GM18867 (cell line): ENCODE results near the gene ESF1.
A peak's percentile ranks its signal among the peaks of the same experiment; 100 is the strongest.

Experiments
- ATAC-seq: cut with Tn5 transposase; IDR thresholded peaks from one replicate; pipeline ENCODE4 v1.9.1; 2021; ENCODE audit warnings: mild to moderate bottlenecking, moderate library complexity; ENCODE audit not compliant: unreplicated experiment

Gene ESF1

GRCh38 chr20:13784893-13785715, at the start of gene ESF1, which contains the start of gene NDUFAF5:
TSS of gene ESF1 (minus strand) at chr20:13784919. CDS start at chr20:13783140, 1,779 bp downstream.
TSS of gene NDUFAF5 (plus strand) at chr20:13785028. CDS start at chr20:13785069, 41 bp downstream.
- peak; percentile 97 for ATAC-seq

- ATAC-seq = no peak
Observed at GRCh38 chr20:13831476-13831875, 46.8 kb upstream of the ESF1 start.

- no peak for ATAC-seq
Observed at GRCh38 chr20:13825465-13825864, 40.7 kb upstream of the ESF1 start.

- no peak for ATAC-seq
Observed at GRCh38 chr20:13824459-13824858, 39.7 kb upstream of the ESF1 start.

GRCh38 chr20:13822459-13822858, 37.7 kb upstream of the ESF1 start:
- no peak for ATAC-seq

- ATAC-seq = no peak
Observed at GRCh38 chr20:13821876-13822275, 37.2 kb upstream of the ESF1 start.

GRCh38 chr20:13819885-13820645, 35.3 kb upstream of the ESF1 start:
- ATAC-seq = peak; percentile 89

- no peak for ATAC-seq
Observed at GRCh38 chr20:13817342-13817741, 32.6 kb upstream of the ESF1 start.

GRCh38 chr20:13816757-13817156, 32.0 kb upstream of the ESF1 start:
- no peak for ATAC-seq

GRCh38 chr20:13814672-13815071, 30.0 kb upstream of the ESF1 start:
- no peak for ATAC-seq

- no peak for ATAC-seq
Observed at GRCh38 chr20:13813910-13814309, 29.2 kb upstream of the ESF1 start.

- ATAC-seq = no peak
Observed at GRCh38 chr20:13810446-13810845, 25.7 kb upstream of the ESF1 start.

GRCh38 chr20:13809855-13810254, 25.1 kb upstream of the ESF1 start:
- no peak for ATAC-seq

- ATAC-seq = no peak
Observed at GRCh38 chr20:13809373-13809772, 24.7 kb upstream of the ESF1 start.

- ATAC-seq = no peak
Observed at GRCh38 chr20:13800728-13801134, 16.0 kb upstream of the ESF1 start.

- no peak for ATAC-seq
Observed at GRCh38 chr20:13799974-13800373, 15.3 kb upstream of the ESF1 start.

- ATAC-seq = no peak
Observed at GRCh38 chr20:13799040-13799439, 14.3 kb upstream of the ESF1 start.

GRCh38 chr20:13794667-13795066, 9.9 kb upstream of the ESF1 start:
- ATAC-seq = no peak

- no peak for ATAC-seq
Observed at GRCh38 chr20:13793001-13793400, 8.3 kb upstream of the ESF1 start.

- ATAC-seq = no peak
Observed at GRCh38 chr20:13791540-13792459, 7.1 kb upstream of the ESF1 start.

- no peak for ATAC-seq
Observed at GRCh38 chr20:13790708-13791107, 6.0 kb upstream of the ESF1 start.
